COLO668 (cell line): Measurements from ENCODE around the gene GALNT14.

Experiments
- DNase-seq: peaks from one replicate; lab custom pipeline; 2025; ENCODE audit not compliant: unreplicated experiment; lab: John Stamatoyannopoulos, UW

Gene GALNT14

GRCh38 chr2:31136000-31136399 lies 2.2 kb downstream of the GALNT14 start:
- DNase-seq = no peak

DNA sequence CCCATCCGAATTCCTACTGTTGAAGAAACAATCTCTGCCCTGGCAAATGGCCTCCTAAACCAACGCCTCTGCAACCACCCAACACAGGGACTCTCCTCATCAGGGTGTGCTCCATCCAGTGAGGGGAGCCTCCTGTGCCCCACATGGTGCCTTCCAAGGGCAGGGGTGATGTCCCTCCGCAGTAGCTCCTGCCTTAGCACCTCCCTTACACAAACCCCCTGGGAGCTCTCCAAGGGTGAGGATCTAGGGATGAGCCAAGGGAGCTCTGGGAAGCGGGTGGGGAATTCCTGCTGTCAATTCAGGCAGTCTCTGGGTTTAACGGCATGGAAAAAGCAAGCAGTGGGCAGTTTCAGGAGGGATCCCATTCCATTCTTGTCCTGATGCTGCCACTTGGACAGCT lies 3.8 kb downstream of the GALNT14 start:
- DNase-seq = no peak

- DNase-seq = no peak
Measured at GRCh38 chr2:31132786-31133185, 5.5 kb downstream of the GALNT14 start.

- DNase-seq = no peak
Measured at GRCh38 chr2:31131871-31132270, 6.4 kb downstream of the GALNT14 start.

- DNase-seq = no peak
Measured at GRCh38 chr2:31129375-31130171, 8.7 kb downstream of the GALNT14 start.

GRCh38 chr2:31127931-31128330 lies 10.3 kb downstream of the GALNT14 start:
- DNase-seq = no peak

- DNase-seq = no peak
Measured at GRCh38 chr2:31125918-31126695, 12.1 kb downstream of the GALNT14 start.

GRCh38 chr2:31124904-31125303 lies 13.3 kb downstream of the GALNT14 start:
- DNase-seq = no peak

DNA sequence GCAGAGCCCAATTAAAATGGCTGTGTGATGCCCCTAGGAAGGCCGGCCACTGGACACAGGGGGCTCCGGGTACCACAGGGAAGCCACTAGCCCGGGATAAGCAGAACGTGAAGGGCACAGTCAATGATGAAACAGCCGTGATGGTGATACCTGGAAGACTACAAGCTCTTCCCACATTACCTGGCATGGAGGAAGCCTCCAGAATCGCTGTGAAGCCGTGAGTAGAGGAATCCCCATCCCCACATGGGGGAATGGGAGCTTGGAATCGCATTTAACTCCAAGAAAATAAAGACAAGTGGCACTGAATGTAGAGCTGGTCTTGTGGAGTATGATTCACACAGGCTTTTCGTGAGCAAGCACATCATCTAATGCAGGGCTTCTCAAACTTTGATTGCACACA lies 16.1 kb downstream of the GALNT14 start:
- DNase-seq = no peak

- no peak for DNase-seq
Measured at GRCh38 chr2:31113765-31114164, 24.5 kb downstream of the GALNT14 start.

DNA sequence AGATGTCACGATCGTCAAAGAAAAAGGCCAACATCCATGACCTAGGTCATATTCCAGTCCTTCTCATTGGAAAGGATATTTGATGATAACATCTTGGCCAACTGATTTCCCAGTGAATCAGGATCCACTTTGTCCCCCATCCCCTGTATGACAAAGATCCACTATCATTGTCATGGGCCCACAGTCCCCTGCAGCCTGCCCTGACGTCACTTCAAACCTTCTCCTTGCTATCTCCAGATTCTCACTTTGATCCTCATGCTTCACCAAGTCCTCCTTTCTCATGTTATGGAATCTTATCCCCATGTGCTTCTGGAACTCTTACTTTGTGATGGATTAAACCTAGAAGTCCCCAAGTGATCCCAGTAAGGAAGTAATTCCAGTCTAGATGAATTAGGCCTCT lies 25.7 kb downstream of the GALNT14 start:
- DNase-seq = no peak

- DNase-seq = no peak
Measured at GRCh38 chr2:31110998-31111397, 27.2 kb downstream of the GALNT14 start.

GRCh38 chr2:31110431-31110830 lies 27.8 kb downstream of the GALNT14 start:
- no peak for DNase-seq

- DNase-seq = no peak
Measured at GRCh38 chr2:31109633-31110192, 28.5 kb downstream of the GALNT14 start.

DNA sequence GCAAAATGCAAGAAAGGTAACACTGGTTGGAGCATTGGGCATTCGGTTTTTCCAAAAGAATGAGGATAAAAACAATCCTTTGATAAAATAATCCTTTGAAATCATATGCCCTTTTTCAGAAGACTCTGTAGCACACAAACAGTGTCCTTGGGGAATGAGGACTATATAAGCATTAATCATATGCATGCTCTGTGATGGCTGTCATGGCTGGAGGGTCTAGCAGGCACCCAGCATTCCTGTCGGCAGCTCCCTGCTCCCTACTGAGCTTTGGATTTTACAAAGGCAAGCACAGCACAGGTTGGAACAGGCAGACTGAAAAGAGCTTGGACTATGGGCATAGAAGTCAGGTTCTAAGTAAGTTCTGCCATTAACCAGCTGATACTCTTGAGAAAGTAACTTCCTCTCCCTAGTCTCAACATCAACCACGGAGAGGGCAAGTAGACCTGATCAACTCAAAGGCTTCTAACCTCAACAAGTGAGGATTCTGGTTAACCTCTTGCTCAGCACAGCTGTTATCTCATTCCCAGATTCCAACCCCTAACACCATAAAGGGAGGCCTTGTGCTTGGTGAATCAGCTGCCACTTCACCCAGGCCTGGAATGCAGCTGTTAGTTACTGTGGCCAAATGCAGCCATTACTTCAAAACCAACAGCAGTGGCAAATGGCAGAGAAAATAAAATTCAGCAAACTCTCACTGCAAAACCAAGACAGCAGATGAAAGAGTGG lies 29.5 kb downstream of the GALNT14 start:
- no peak for DNase-seq

- DNase-seq = no peak
Measured at GRCh38 chr2:31107591-31108300, 30.5 kb downstream of the GALNT14 start.

DNA sequence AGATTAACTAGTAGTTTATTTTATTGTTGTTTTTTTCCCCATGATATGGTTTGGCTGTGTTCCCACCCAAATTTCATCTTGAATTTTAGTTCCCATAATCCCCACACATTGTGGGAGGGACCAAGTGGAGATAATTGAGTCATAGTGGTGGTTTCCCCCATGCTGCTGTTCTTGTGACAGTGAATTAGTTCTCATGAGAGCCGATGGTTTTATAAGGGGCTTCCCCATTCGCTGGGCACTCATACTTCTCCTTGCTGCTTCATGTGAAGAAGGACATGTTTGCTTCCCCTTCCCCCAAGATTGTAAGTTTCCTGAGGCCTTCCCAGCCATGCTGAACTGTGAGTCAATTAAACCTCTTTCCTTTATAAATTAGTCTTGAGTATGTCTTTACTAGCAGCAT lies 36.5 kb downstream of the GALNT14 start:
- no peak for DNase-seq

DNA sequence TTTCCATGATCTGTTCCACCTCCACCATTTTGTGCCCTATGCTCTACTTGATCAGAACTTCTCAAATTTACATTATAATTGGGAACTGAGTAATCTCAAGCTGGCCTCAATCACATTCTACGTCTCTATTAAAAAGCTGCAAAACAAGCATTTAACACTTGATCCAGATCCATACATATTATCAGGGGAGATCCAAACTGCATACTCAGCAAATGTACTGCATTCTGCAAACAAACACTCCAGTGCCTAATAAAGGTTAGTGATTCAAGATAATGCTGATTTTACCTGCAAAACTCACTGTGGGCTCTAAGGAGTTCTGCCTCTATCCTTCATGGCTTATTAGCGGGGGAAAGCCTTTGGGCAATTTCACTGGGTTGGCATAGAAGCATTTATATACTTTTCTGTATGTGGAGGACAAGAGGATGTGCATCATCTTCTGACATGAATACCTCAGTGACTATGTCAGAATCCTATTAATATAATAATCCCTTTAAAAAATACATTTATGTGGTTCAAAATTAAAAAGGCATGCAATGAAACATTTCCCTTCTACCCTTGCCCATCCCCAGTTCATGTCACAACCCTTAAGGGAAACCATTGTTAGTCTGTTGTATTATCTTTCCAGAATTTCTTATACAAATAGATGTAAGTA lies 40.2 kb downstream of the GALNT14 start:
- DNase-seq = no peak

- DNase-seq = no peak
Measured at GRCh38 chr2:31090188-31090587, 48.1 kb downstream of the GALNT14 start.

GRCh38 chr2:31089645-31090044 lies 48.6 kb downstream of the GALNT14 start:
- no peak for DNase-seq
